Measurements from ENCODE around the gene HDC. TPM values are rescaled to one million over a fixed set of nuclear protein-coding genes. Genes with fewer than 3 reads are reported as not detected.

Gene HDC
- total RNA-seq, 2 donors from 2014 or later = 0.31 TPM; not detected in 1

DNA sequence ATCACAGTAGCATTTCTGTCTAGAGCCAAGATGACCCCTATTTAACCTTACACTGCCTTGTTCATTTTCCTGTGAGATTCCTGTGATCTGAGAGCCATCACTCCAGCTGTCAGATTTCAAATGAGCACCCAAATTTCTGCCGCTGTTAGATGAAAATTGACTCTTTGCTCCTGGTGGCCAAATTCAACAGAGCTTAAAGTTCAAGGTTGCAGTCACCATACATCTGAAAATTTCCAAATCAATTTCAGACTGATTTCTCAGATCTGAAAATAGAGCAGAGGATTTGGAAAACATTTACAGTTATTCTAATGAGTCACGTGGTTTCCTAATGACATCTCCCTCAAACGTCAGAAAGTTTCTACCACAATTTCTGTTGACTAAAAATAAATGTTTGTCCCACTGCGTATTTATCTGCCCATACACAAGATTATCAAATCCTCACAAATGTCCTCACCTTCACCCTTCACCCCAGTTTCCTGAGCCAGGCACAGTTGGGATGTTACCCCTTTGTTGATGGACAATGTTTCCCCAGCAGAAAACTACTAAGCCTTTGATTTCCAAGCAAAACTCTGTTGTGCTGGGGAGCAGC, 16.4 kb downstream of the HDC start:
- no peaks in the 10 kb centered on the region for H3K9me3 Mint-ChIP-seq
- no peaks in the 10 kb centered on the region for H3K4me1 ChIP-seq (ENCODE audit: control insufficient read depth, insufficient read depth, low read length)
- no peak overlapping the region for H3K4me3 Mint-ChIP-seq
- no peak overlapping the region for H3K4me3 ChIP-seq (ENCODE audit: low read length)
- no peaks in the 10 kb centered on the region for H3K36me3 Mint-ChIP-seq (ENCODE audit: low read depth)
- no peaks in the 10 kb centered on the region for H3K9me3 ChIP-seq (ENCODE audit: control insufficient read depth, low read length)
- H3K27ac Mint-ChIP-seq = no peak overlapping the region
- no peak overlapping the region for H3K9ac ChIP-seq (ENCODE audit: extremely low read depth, low read length, poor library complexity, severe bottlenecking)
- no peak overlapping the region for H3K27ac ChIP-seq (ENCODE audit: low read depth, low read length)
- no peaks in the 10 kb centered on the region for H3K36me3 ChIP-seq (ENCODE audit: control insufficient read depth, insufficient read depth, low read length)
- no peaks in the 10 kb centered on the region for H3K4me1 Mint-ChIP-seq
- WGBS, 2 experiments (ENCODE audit: insufficient coverage in 1 of 2, insufficient read length in 1 of 2) = 91 to 98% methylated on average over 4 of the region's 4 CpGs
- H3K27me3 Mint-ChIP-seq (ENCODE audit: insufficient read depth) = peaks cover 21% of the 10 kb centered on the region
- H3K27me3 ChIP-seq (ENCODE audit: control insufficient read depth, insufficient read depth, low read length, poor library complexity, severe bottlenecking) = peaks cover 26% of the 10 kb centered on the region
- TF ChIP-seq, protein P1, sequence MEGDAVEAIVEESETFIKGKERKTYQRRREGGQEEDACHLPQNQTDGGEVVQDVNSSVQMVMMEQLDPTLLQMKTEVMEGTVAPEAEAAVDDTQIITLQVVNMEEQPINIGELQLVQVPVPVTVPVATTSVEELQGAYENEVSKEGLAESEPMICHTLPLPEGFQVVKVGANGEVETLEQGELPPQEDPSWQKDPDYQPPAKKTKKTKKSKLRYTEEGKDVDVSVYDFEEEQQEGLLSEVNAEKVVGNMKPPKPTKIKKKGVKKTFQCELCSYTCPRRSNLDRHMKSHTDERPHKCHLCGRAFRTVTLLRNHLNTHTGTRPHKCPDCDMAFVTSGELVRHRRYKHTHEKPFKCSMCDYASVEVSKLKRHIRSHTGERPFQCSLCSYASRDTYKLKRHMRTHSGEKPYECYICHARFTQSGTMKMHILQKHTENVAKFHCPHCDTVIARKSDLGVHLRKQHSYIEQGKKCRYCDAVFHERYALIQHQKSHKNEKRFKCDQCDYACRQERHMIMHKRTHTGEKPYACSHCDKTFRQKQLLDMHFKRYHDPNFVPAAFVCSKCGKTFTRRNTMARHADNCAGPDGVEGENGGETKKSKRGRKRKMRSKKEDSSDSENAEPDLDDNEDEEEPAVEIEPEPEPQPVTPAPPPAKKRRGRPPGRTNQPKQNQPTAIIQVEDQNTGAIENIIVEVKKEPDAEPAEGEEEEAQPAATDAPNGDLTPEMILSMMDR (conservative IDR thresholded peaks at IDR 0.05) = no peak
- DNase-seq = peak; percentile 9

DNA sequence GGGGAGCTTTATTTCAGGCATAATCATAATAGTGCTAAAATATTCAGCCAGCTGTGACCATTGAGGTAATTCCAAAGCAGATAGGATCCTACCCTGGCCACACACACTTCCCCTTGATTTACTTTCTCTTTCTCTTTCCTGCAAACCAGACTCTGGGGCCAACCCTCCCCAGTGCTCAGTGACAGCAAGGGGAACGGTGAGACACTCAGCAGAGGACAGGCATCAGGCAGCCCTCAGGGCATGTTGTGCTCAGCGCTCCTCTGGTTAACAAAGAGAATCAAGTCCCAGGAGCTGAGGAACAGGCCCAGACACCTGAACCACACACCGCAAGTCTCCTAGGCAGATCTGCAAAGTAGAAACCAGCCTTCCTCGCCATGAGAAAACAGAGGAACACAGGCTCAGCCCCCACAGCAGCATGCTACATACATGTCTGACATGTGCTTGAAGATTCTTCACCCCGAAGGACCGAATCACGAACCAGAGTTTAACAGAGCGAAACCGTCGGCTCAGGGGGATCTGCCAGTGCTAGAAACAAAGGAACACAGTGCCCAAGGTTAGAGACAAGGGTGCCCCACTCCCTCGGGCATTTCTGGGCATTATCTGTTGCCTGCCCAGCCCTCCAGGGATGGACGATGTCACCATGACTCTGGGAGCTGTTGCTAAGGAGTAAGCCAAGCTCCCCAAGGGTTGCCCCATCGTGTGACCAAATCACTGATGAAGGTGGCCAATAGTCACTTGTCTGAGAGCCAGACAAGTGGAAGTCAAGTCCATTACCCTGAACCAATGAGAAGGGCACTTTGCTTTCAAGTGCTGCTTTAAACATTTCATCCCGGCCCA, 17.5 kb downstream of the HDC start:
- H3K27me3 ChIP-seq (ENCODE audit: control insufficient read depth, insufficient read depth, low read length, poor library complexity, severe bottlenecking) = peaks cover 16% of the 10 kb centered on the region
- no peak overlapping the region for H3K4me3 Mint-ChIP-seq
- no peaks in the 10 kb centered on the region for H3K4me1 Mint-ChIP-seq
- H3K9me3 Mint-ChIP-seq = no peaks in the 10 kb centered on the region
- H3K9me3 ChIP-seq (ENCODE audit: control insufficient read depth, low read length) = no peaks in the 10 kb centered on the region
- no peak for DNase-seq
- 95 to 98% methylated on average over 12 to 14 of the region's 14 CpGs for WGBS, 2 experiments (ENCODE audit: insufficient coverage in 1 of 2, insufficient read length in 1 of 2)
- H3K4me3 ChIP-seq (ENCODE audit: low read length) = no peak overlapping the region
- H3K27ac ChIP-seq (ENCODE audit: low read depth, low read length) = no peak overlapping the region
- H3K27ac Mint-ChIP-seq = no peak overlapping the region
- H3K36me3 Mint-ChIP-seq (ENCODE audit: low read depth) = no peaks in the 10 kb centered on the region
- no peaks in the 10 kb centered on the region for H3K36me3 ChIP-seq (ENCODE audit: control insufficient read depth, insufficient read depth, low read length)
- H3K27me3 Mint-ChIP-seq (ENCODE audit: insufficient read depth) = peaks cover 12% of the 10 kb centered on the region
- TF ChIP-seq, protein P1 (conservative IDR thresholded peaks at IDR 0.05) = no peak
- H3K9ac ChIP-seq (ENCODE audit: extremely low read depth, low read length, poor library complexity, severe bottlenecking) = no peak overlapping the region
- H3K4me1 ChIP-seq (ENCODE audit: control insufficient read depth, insufficient read depth, low read length) = no peaks in the 10 kb centered on the region

DNA sequence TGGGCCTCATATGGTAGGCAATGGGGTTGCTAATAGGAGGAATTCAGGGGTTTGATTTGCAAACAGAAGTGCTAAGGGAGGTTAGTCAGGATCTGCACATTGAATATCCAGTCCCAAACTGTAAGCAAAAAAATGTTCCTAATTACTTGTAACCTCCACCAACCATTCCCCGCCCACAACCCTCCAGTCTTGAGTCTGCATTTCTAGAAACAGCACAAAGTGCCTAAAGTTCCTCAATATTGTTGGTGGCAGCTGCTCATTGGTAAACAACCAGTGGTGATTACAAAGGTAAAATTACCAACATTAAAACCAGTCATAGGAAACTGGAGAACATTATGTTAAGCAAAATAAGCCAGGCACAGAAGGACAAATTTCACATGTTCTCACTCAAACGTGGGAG, 18.9 kb downstream of the HDC start:
- no peaks in the 10 kb centered on the region for H3K4me1 Mint-ChIP-seq
- TF ChIP-seq, protein P1 (conservative IDR thresholded peaks at IDR 0.05) = no peak
- no peaks in the 10 kb centered on the region for H3K36me3 Mint-ChIP-seq (ENCODE audit: low read depth)
- Histone ChIP-seq H3K4me1 (ENCODE audit: control insufficient read depth, insufficient read depth, low read length) (no peaks in the 10 kb centered on the region), H3K36me3 (ENCODE audit: control insufficient read depth, insufficient read depth, low read length) (no peaks in the 10 kb centered on the region), H3K27ac (ENCODE audit: low read depth, low read length) (no peak overlapping the region), H3K9ac (ENCODE audit: extremely low read depth, low read length, poor library complexity, severe bottlenecking) (no peak overlapping the region), H3K27me3 (ENCODE audit: control insufficient read depth, insufficient read depth, low read length, poor library complexity, severe bottlenecking) (peaks cover 8% of the 10 kb centered on the region), H3K9me3 (ENCODE audit: control insufficient read depth, low read length) (no peaks in the 10 kb centered on the region), H3K4me3 (ENCODE audit: low read length) (no peak overlapping the region)
- no peak overlapping the region for H3K4me3 Mint-ChIP-seq
- no peaks in the 10 kb centered on the region for H3K9me3 Mint-ChIP-seq
- peaks cover 6% of the 10 kb centered on the region for H3K27me3 Mint-ChIP-seq (ENCODE audit: insufficient read depth)
- peak; percentile 26 for DNase-seq
- H3K27ac Mint-ChIP-seq = no peak overlapping the region
- WGBS, 2 experiments (ENCODE audit: insufficient coverage in 1 of 2, insufficient read length in 1 of 2) = 89 to 96% methylated on average over 1 to 2 of the region's 2 CpGs

Data from endodermal cell (in vitro differentiated cells).